OCI-LY7 (cell line): ENCODE data around the gene MAN1B1. TPM values are rescaled to one million over a fixed set of nuclear protein-coding genes. Genes with fewer than 3 reads are reported as not detected.

Experiments
- BruUV-seq: library from RNA; stranded (reverse); fragments of 400-500 nt; replicated peaks from 2 replicates; lab custom pipeline; 2021; lab: Mats Ljungman, UMichigan
- CTCF ChIA-PET: fragments of 300-600 bp; sonication (Branson Sonifier 250); formaldehyde crosslinking; loops from one replicate; lab custom pipeline; 2022; ENCODE audit warnings: antibody characterized with exemption; ENCODE audit not compliant: unreplicated experiment; lab: Charles Lee
- POLR2A ChIA-PET: fragments of 300-600 bp; sonication (Branson Sonifier 250); formaldehyde crosslinking; loops from one replicate; lab custom pipeline; 2022; ENCODE audit warnings: antibody characterized with exemption; lab: Charles Lee
- DNase-seq: peaks from one replicate; pipeline ENCODE4 v3.0.0-alpha.2; 2015; ENCODE audit warnings: low spot score
- H2AFZ ChIP-seq: fragments of 200-600 bp; sonication (generic), shearing (Covaris generic); 2 replicates; pipeline ENCODE4 v1.6.1; 2014; ENCODE audit warnings: mild to moderate bottlenecking, antibody characterized with exemption, low read length, moderate library complexity
- H3K27ac ChIP-seq: fragments of 200-600 bp; sonication (generic); 2 replicates; pipeline ENCODE4 v1.5.1; 2014; ENCODE audit warnings: mixed run types, low read depth, mild to moderate bottlenecking, moderate library complexity, low read length, inconsistent platforms; ENCODE audit not compliant: poor library complexity, severe bottlenecking
- H3K36me3 ChIP-seq: fragments of 200-600 bp; sonication (generic); 2 replicates; pipeline ENCODE4 v1.6.1; 2014; ENCODE audit warnings: mild to moderate bottlenecking, antibody characterized with exemption, low read length, moderate library complexity, mixed read lengths; ENCODE audit not compliant: insufficient read depth
- H3K4me1 ChIP-seq: fragments of 200-600 bp; sonication (generic); 2 replicates; pipeline ENCODE4 v1.5.1; 2014; ENCODE audit warnings: mild to moderate bottlenecking, low read length; ENCODE audit not compliant: insufficient read depth, poor library complexity, severe bottlenecking
- H3K4me2 ChIP-seq: fragments of 200-600 bp; sonication (generic); 2 replicates; pipeline ENCODE4 v1.6.1; 2014; ENCODE audit warnings: mild to moderate bottlenecking, low read length
- H3K4me3 ChIP-seq: fragments of 200-600 bp; sonication (generic); 2 replicates; pipeline ENCODE4 v1.5.1; 2014; ENCODE audit warnings: mild to moderate bottlenecking, low read depth, low read length; ENCODE audit not compliant: poor library complexity, severe bottlenecking
- H3K79me2 ChIP-seq: fragments of 200-600 bp; sonication (generic); 2 replicates; pipeline ENCODE4 v1.6.1; 2016; ENCODE audit warnings: low read depth, mild to moderate bottlenecking, low read length, moderate library complexity, mixed read lengths; ENCODE audit not compliant: insufficient read depth
- H3K9me2 ChIP-seq: fragments of 200-600 bp; sonication (generic); 2 replicates; pipeline ENCODE4 v1.6.1; 2016; ENCODE audit warnings: mild to moderate bottlenecking, low read length, mixed read lengths; ENCODE audit not compliant: insufficient read depth
- H3K9me3 ChIP-seq: fragments of 200-600 bp; sonication (generic); 2 replicates; pipeline ENCODE4 v1.6.1; 2014; ENCODE audit warnings: mild to moderate bottlenecking, mixed run types, low read length, mixed read lengths
- H4K20me1 ChIP-seq: fragments of 200-600 bp; sonication (generic); 2 replicates; pipeline ENCODE4 v1.6.1; 2014; ENCODE audit warnings: mild to moderate bottlenecking, antibody characterized with exemption, low read length, moderate library complexity, mixed read lengths; ENCODE audit not compliant: insufficient read depth
- CTCF ChIP-seq: fragments of 200-600 bp; sonication (generic); conservative IDR thresholded peaks from 2 replicates; pipeline ENCODE4 v1.5.1; 2014; ENCODE audit warnings: mild to moderate bottlenecking, antibody characterized with exemption, low read length, moderate library complexity, mixed read lengths
- EZH2phosphoT487 ChIP-seq: fragments of 200-600 bp; sonication (generic); IDR thresholded peaks from 2 replicates; pipeline ENCODE4 v1.6.1; 2018; ENCODE audit warnings: low read depth, borderline replicate concordance, mild to moderate bottlenecking, mixed run types, antibody characterized with exemption, low read length, moderate library complexity, mixed read lengths
- intact Hi-C: fragments of 100-400 bp; cut with micrococcal nuclease; formaldehyde crosslinking; loops from one replicate; pipeline ENCODE4 v1.10.0; 2022; ENCODE audit not compliant: unreplicated experiment
- total RNA-seq, 2 experiments: library from RNA; depleted of rRNA in 1 of 2; stranded (reverse); fragments of >200 nt in 1 of 2; shearing (Covaris generic) in 1 of 2; gene quantifications; 2 replicates each; pipeline ENCODE4 v1.2.3, GENCODE V29; 2014 to 2022

The MAN1B1 gene
- total RNA-seq, 2 experiments from 2014 or later, result 32.7 to 43.4 TPM

GRCh38 chr9:137082222-137082924, 4.4 kb upstream of the MAN1B1 start:
- ChIA-PET CTCF (interaction anchor here (0.6 kb wide), 1 partner anchor 143 kb away, joined by 3 read pairs; the partner anchor contains the start of gene CYSRT1), POLR2A (no interaction called here)
- no peak for TF ChIP-seq EZH2phosphoT487
- TF ChIP-seq CTCF, result no peak
- intact Hi-C loops, result no loop called here
- H4K20me1 ChIP-seq, result no peaks in the 10 kb centered on the region
- H3K27ac ChIP-seq, result no peak overlapping the region
- no peak for DNase-seq
- H3K9me2 ChIP-seq, result no peaks in the 10 kb centered on the region
- H3K36me3 ChIP-seq, result no peaks in the 10 kb centered on the region
- H3K4me1 ChIP-seq, result peaks cover 17% of the 10 kb centered on the region
- BruUV-seq, result no TSS peak
- H3K9me3 ChIP-seq, result no peaks in the 10 kb centered on the region
- no peak overlapping the region for H2AFZ ChIP-seq
- no peak overlapping the region for H3K4me2 ChIP-seq
- H3K79me2 ChIP-seq, result no peaks in the 10 kb centered on the region; the same call in 1 of the 2 replicates
- no peak overlapping the region for H3K4me3 ChIP-seq

DNA sequence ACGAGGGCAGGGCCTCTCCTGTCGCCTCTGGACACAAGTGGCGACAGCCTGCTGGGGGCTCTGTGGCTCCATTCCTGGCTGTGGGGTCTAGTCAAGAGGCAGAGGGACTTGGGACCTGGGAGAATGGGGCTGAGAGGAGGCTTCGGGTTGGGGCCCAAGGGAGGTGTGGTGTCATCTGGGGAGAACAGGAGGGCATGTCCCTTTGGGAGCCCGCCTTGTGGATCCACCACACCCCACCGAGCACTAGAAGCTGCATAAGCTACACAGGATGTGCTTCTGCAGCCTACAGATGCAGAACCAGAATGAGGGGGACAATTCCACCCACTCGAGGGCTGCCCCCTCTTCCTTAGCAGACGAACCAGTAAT, 3.9 kb upstream of the MAN1B1 start:
- no peak for TF ChIP-seq CTCF
- ChIA-PET CTCF (no interaction called here), POLR2A (interaction anchor here (2.7 kb wide), 1 partner anchor 13 kb away, joined by 11 read pairs; the partner anchor contains the start of gene SAPCD2)
- Histone ChIP-seq H3K79me2 (peaks cover 4% of the 10 kb centered on the region; the same call in 1 of the 2 replicates), H3K27ac (no peak overlapping the region), H3K9me3 (no peaks in the 10 kb centered on the region), H3K36me3 (no peaks in the 10 kb centered on the region), H3K9me2 (no peaks in the 10 kb centered on the region), H3K4me2 (no peak overlapping the region), H3K4me1 (peaks cover 22% of the 10 kb centered on the region), H4K20me1 (no peaks in the 10 kb centered on the region), H3K4me3 (no peak overlapping the region), H2AFZ (no peak overlapping the region)
- intact Hi-C loops, result no loop called here
- DNase-seq, result no peak
- BruUV-seq, result no TSS peak

DNA sequence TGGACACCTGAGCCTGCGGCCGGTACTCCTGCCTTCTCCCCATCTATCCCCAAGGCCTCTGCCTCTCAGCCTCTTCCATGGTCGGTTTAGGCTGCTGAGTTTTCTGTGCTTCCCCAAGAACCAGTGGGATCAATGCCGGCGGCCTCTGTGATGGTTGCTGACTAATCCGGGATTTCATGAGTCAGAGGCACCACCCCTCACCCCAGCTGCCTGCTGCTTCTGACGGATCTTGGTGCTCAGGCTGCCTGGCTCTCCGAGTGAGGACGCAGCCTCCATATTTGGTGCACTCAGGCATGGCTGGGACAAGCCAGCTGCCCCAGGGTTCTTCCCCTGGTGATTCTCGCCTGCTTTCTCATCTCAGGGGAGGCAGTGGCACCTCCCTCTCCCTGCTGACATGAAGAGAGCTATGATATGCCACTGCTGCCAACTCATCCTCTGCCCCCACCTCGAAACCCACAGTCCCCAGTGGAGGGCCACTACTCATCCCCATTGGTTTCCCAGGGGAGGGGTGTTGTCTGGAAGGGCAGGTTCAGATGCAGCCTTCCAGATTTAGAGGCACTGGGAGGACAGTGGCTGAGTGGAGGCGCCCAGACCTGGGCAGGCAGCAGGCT, 3.3 kb upstream of the MAN1B1 start:
- Histone ChIP-seq H3K4me1 (peaks cover 22% of the 10 kb centered on the region), H3K79me2 (peaks cover 6% of the 10 kb centered on the region; the same call in 1 of the 2 replicates), H3K4me2 (no peak overlapping the region), H2AFZ (no peak overlapping the region), H4K20me1 (no peaks in the 10 kb centered on the region), H3K27ac (no peak overlapping the region), H3K9me3 (no peaks in the 10 kb centered on the region), H3K9me2 (no peaks in the 10 kb centered on the region), H3K36me3 (no peaks in the 10 kb centered on the region), H3K4me3 (no peak overlapping the region)
- ChIA-PET CTCF (interaction anchor here (0.6 kb wide), 1 partner anchor 49 kb away, joined by 8 read pairs; no protein-coding TSS in a partner anchor), POLR2A (interaction anchor here (2.7 kb wide), 1 partner anchor 14 kb away, joined by 11 read pairs; the partner anchor contains the start of gene SAPCD2)
- intact Hi-C loops, result no loop called here
- no peak for DNase-seq
- no TSS peak for BruUV-seq
- TF ChIP-seq CTCF (no peak), EZH2phosphoT487 (no peak)
